SJSA1 (cell line): ENCODE data around the gene FKRP. TPM values are rescaled to one million over a fixed set of nuclear protein-coding genes. Genes with fewer than 3 reads are reported as not detected.
"Not testable (repeated sequence)": the region's sequence is repeated elsewhere in the genome, so short reads cannot be mapped to it uniquely, and the experiment has no call there.

Experiments used
- DNase-seq, 2 experiments: peaks; one replicate each; pipeline ENCODE4 v3.0.0-alpha.2; 2015 to 2020; ENCODE audit warnings: low spot score in 2 of 2, low read depth in 1 of 2
- H3K27ac ChIP-seq: fragments of 250-450 bp; sonication (Bioruptor Pico); 2 replicates; pipeline ENCODE4 v1.5.1; 2020; ENCODE audit warnings: mild to moderate bottlenecking, moderate library complexity
- H3K27me3 ChIP-seq: fragments of 250-450 bp; sonication (Bioruptor Pico); replicated peaks from 2 replicates; pipeline ENCODE4 v1.5.1; 2020; ENCODE audit warnings: mild to moderate bottlenecking, moderate library complexity
- H3K36me3 ChIP-seq: fragments of 250-450 bp; sonication (Bioruptor Pico); 2 replicates; pipeline ENCODE4 v1.5.1; 2020; ENCODE audit warnings: mild to moderate bottlenecking
- H3K4me1 ChIP-seq: fragments of 250-450 bp; sonication (Bioruptor Pico); replicated peaks from 2 replicates; pipeline ENCODE4 v1.6.1; 2021; ENCODE audit warnings: mild to moderate bottlenecking
- H3K4me3 ChIP-seq: fragments of 250-450 bp; sonication (Bioruptor Pico); 2 replicates; pipeline ENCODE4 v1.5.1; 2020; ENCODE audit warnings: mild to moderate bottlenecking
- H3K9me3 ChIP-seq: fragments of 250-450 bp; sonication (Bioruptor Pico); replicated peaks from 2 replicates; pipeline ENCODE4 v1.5.1; 2020; ENCODE audit warnings: mild to moderate bottlenecking
- total RNA-seq: library from RNA; depleted of rRNA; stranded (reverse); fragments of >200 nt; shearing (Covaris generic); gene quantifications from 2 replicates; pipeline ENCODE4 v1.2.3, GENCODE V29; 2014; rRNA removed

FKRP gene
- total RNA-seq, 1 experiment from 2014 or later: 48.7 TPM

DNA sequence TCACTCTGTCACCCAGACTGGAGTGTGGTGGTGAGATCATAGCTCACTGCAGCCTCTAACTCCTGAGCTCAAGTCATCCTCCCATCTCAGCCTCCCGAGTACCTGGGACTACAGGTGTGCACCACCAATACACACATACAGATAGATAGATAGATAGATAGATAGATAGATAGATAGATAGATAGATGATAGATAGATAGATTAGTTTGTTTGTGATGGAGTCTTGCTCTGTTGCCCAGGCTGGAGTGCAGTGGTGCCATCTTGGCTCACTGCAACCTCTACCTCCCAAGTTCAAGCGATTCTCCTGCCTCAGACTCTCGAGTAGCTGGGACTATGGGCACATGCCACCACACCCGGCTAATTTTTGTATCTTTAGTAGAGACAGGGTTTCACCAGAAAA lies 58.6 kb downstream of the FKRP start:
- H3K9me3 ChIP-seq, H3K27ac ChIP-seq, DNase-seq, H3K36me3 ChIP-seq, H3K4me3 ChIP-seq, H3K27me3 ChIP-seq, H3K4me1 ChIP-seq: not testable (repeated sequence)

DNA sequence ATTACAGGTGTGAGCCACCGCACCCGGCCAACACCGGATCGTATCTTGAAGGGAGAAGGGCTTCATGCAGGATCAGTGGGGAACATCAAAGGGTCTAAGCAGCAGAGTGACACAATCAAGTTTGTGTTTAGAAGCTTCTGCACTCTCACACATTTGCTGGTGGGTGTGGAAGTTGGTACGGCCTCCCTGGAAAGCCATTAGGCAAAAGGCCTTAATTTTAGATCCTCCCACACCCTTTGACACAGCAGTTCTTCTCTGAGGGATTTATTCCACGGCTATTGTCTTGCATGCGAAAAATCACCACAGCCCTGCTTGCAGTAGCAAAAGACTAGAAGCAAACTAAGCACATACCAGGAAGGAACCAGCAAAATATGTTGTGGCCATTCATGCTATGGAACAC lies 60.8 kb downstream of the FKRP start:
- Histone ChIP-seq H3K9me3 (no peaks in the 10 kb centered on the region), H3K4me3 (no peak overlapping the region), H3K36me3 (no peaks in the 10 kb centered on the region), H3K4me1 (no peaks in the 10 kb centered on the region), H3K27ac (no peak overlapping the region), H3K27me3 (no peaks in the 10 kb centered on the region)
- DNase-seq: no peak

Other genes with a start within 250 kb of the FKRP start
- gene CALM3, start 144.7 kb upstream of the FKRP start, total RNA-seq: 232 and 272 TPM in 2 replicates
- not detected in 2 replicates for gene PTGIR, start 121.0 kb upstream of the FKRP start, total RNA-seq
- not detected in 2 replicates for gene GNG8, start 109.9 kb upstream of the FKRP start, total RNA-seq
- 2.4 and 4.4 TPM in 2 replicates for gene DACT3, start 84.9 kb upstream of the FKRP start, total RNA-seq
- 7.3 and 7.8 TPM in 2 replicates for gene PRKD2, start 28.9 kb upstream of the FKRP start, total RNA-seq
- 91.1 and 112 TPM in 2 replicates for gene STRN4, start 393 bp downstream of the FKRP start, total RNA-seq
- 112 and 135 TPM in 2 replicates for gene SLC1A5, start 42.5 kb downstream of the FKRP start, total RNA-seq
- 286 and 304 TPM in 2 replicates for gene AP2S1, start 104.8 kb downstream of the FKRP start, total RNA-seq
- gene ARHGAP35, start 114.9 kb downstream of the FKRP start, total RNA-seq: 17.7 and 24.7 TPM in 2 replicates